Transverse colon (tissue), 4 donors: Measurements from ENCODE around the gene INO80C. TPM values are rescaled to one million over a fixed set of nuclear protein-coding genes. Genes with fewer than 3 reads are reported as not detected.

Source experiments
- DNase-seq: peaks from one replicate; pipeline ENCODE4 v3.0.0-alpha.2; 2019
- H3K27ac ChIP-seq, 4 donors: fragments of 200-600 bp; sonication (generic); 2 replicates each; pipeline ENCODE4 v1.5.1; 2016 to 2018; ENCODE audit warnings: inconsistent platforms in 4 of 4
- H3K27me3 ChIP-seq: fragments of 200-600 bp; sonication (generic); 2 replicates; pipeline ENCODE4 v1.5.1; 2017; ENCODE audit warnings: inconsistent platforms
- H3K36me3 ChIP-seq, 4 donors: fragments of 200-600 bp; sonication (generic); 2 replicates each; pipeline ENCODE4 v1.5.1; 2017 to 2019; ENCODE audit warnings: inconsistent platforms in 4 of 4
- H3K4me1 ChIP-seq, 4 donors: fragments of 200-600 bp; sonication (generic); 2 replicates each; pipeline ENCODE4 v1.5.1; 2017 to 2020; ENCODE audit warnings: inconsistent platforms in 4 of 4
- H3K4me3 ChIP-seq, 4 donors: fragments of 200-600 bp; sonication (generic); 1 replicate in 1 of 4; 2 replicates in 3 of 4; pipeline versions ENCODE4 v1.5.1 to v1.6.1; 2017 to 2019; ENCODE audit warnings: inconsistent platforms in 4 of 4
- H3K9me3 ChIP-seq, 2 donors: fragments of 200-600 bp; sonication (generic); 2 replicates each; pipeline ENCODE4 v1.5.1; 2017 to 2019; ENCODE audit warnings: inconsistent platforms in 2 of 2
- EP300 ChIP-seq: sonication (generic); formaldehyde crosslinking; IDR thresholded peaks from one replicate; pipeline ENCODE4 v1.6.1; 2017; ENCODE audit warnings: antibody characterized with exemption, low read depth
- POLR2A ChIP-seq: fragments of 450-650 bp; IDR thresholded peaks from one replicate; pipeline ENCODE4 v1.6.1; 2016; ENCODE audit warnings: antibody characterized with exemption, mild to moderate bottlenecking, moderate library complexity
- POLR2AphosphoS5 ChIP-seq, 3 donors: sonication (generic); formaldehyde crosslinking; IDR thresholded peaks; one replicate each; pipeline ENCODE4 v1.6.1; 2016; ENCODE audit warnings: antibody characterized with exemption in 3 of 3
- WGBS, 2 donors: methylation state at CpG; one replicate each; pipeline ENCODE4 v1.1.5; 2018; ENCODE audit warnings: low coverage in 1 of 2; 5-methylcytosine and 5-hydroxymethylcytosine counted together
- in situ Hi-C, 4 donors: fragments of 200-750 bp; cut with MboI; loops; one replicate each; pipeline versions ENCODE4 v1.15.0 to v1.15.1; 2017; ENCODE audit warnings: low sequenced_read_pairs in 3 of 4, low pct_ligation_motif_present in 1 of 4, low pct_unique_long_range_greater_than_20kb in 1 of 4
- intact Hi-C: fragments of 100-400 bp; cut with DNase I; formaldehyde crosslinking; loops from one replicate; pipeline ENCODE4 v1.15.1; 2023; ENCODE audit warnings: low total_unique reads
- total RNA-seq, 4 donors: library from RNA; depleted of rRNA; stranded (reverse); fragments of >200 nt; gene quantifications; one replicate each; pipeline ENCODE4 v1.1.0, GENCODE V29; 2016
- TF ChIP-seq, protein P1 (sequence below), 5 experiments: fragments of 200-600 bp in 3 of 5; fragments of 450-650 bp in 2 of 5; sonication (generic) in 3 of 5; IDR thresholded peaks; 1 replicate in 2 of 5; 2 replicates in 3 of 5; pipeline ENCODE4 v1.5.1; 2016 to 2017; ENCODE audit warnings: antibody characterized with exemption in 5 of 5, inconsistent platforms in 3 of 5, mild to moderate bottlenecking in 2 of 5, moderate library complexity in 1 of 5

INO80C gene
- total RNA-seq, 4 donors from 2014 or later = 10.2 to 277 (median 18.0) TPM

DNA sequence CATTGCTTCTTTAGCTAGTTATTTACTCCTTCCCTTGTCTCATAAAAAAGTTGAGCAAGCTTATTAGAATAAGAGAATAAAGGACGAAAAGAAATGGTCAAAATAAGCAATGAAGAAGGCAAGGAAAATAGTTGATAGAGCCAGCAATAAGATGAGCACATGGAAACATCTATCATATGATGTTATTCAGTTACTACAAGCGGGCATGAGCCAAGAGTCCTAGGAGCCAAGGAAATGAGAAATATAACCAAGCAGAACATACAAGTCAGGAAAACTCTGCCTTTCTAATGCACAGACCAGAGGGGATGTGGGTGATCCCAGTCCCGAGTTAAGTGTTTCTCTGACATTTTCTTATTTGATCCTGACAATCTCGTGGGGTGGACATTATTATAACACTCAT is 33.9 kb downstream of the INO80C start:
- DNase-seq = no peak
- WGBS, 2 donors = 85 to 87% methylated on average over 4 of the region's 4 CpGs
- H3K27me3 ChIP-seq = no peaks in the 10 kb centered on the region
- H3K36me3 ChIP-seq = no peaks in the 10 kb centered on the region
- in situ Hi-C loops = no loop called here
- intact Hi-C loops = no loop called here
- TF ChIP-seq EP300 (no peak), POLR2A (no peak), POLR2AphosphoS5 (IDR thresholded peaks at IDR 0.05) (no peak)
- TF ChIP-seq, protein P1, sequence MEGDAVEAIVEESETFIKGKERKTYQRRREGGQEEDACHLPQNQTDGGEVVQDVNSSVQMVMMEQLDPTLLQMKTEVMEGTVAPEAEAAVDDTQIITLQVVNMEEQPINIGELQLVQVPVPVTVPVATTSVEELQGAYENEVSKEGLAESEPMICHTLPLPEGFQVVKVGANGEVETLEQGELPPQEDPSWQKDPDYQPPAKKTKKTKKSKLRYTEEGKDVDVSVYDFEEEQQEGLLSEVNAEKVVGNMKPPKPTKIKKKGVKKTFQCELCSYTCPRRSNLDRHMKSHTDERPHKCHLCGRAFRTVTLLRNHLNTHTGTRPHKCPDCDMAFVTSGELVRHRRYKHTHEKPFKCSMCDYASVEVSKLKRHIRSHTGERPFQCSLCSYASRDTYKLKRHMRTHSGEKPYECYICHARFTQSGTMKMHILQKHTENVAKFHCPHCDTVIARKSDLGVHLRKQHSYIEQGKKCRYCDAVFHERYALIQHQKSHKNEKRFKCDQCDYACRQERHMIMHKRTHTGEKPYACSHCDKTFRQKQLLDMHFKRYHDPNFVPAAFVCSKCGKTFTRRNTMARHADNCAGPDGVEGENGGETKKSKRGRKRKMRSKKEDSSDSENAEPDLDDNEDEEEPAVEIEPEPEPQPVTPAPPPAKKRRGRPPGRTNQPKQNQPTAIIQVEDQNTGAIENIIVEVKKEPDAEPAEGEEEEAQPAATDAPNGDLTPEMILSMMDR (IDR thresholded peaks at IDR 0.05) = no peak
- H3K4me1 ChIP-seq = peaks cover 0 to 27% (median 2%) of the 10 kb centered on the region in 4 donors
- no peak overlapping the region for H3K4me3 ChIP-seq
- H3K27ac ChIP-seq = no peak overlapping the region
- no peaks in the 10 kb centered on the region for H3K9me3 ChIP-seq

DNA sequence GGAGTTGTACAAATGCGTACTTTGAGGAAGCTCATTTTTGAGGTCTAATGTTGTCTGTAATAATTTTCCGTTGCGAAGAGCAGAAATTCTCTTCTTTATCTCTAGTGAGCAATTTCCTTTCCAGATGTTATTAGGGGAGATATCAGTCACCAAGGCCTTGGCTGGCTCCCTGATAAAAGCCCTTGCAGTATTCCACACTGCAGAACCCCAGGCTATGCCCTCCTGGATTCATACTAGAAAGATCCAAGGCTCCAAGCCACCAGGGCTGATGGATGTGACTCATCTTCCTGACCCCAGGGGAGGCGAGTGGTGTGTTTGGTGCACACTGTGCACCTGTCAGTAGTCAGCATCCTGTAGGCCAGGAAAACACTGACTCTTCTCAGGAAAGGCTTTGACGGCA is 34.7 kb downstream of the INO80C start:
- 75 to 88% methylated on average over 2 to 5 of the region's 5 CpGs for WGBS, 2 donors
- Histone ChIP-seq H3K9me3 (no peaks in the 10 kb centered on the region), H3K36me3 (no peaks in the 10 kb centered on the region), H3K4me3 (no peak overlapping the region), H3K27ac (peak overlapping the region in 2 of 4 donors; percentile 4 to 23), H3K27me3 (no peaks in the 10 kb centered on the region), H3K4me1 (peaks cover 0 to 35% (median 2%) of the 10 kb centered on the region in 4 donors)
- intact Hi-C loops (no loop called here), in situ Hi-C loops (no loop called here)
- DNase-seq = no peak
- TF ChIP-seq, protein P1 (IDR thresholded peaks at IDR 0.05) = no peak
- TF ChIP-seq EP300 (no peak), POLR2AphosphoS5 (IDR thresholded peaks at IDR 0.05) (no peak), POLR2A (no peak)

GRCh38 chr18:35460736-35461161 is 37.0 kb downstream of the INO80C start:
- in situ Hi-C loops (no loop called here), intact Hi-C loops (no loop called here)
- DNase-seq = no peak
- no peak for TF ChIP-seq POLR2A
- Histone ChIP-seq H3K27ac (peak overlapping the region in 3 of 4 donors; percentile 30 to 75 (median 30)), H3K27me3 (no peaks in the 10 kb centered on the region), H3K36me3 (no peaks in the 10 kb centered on the region), H3K4me1 (peaks cover 7 to 46% (median 7%) of the 10 kb centered on the region in 4 donors), H3K9me3 (no peaks in the 10 kb centered on the region), H3K4me3 (no peak overlapping the region)
- 53 to 57% methylated on average over 1 of the region's 1 CpG for WGBS, 2 donors

DNA sequence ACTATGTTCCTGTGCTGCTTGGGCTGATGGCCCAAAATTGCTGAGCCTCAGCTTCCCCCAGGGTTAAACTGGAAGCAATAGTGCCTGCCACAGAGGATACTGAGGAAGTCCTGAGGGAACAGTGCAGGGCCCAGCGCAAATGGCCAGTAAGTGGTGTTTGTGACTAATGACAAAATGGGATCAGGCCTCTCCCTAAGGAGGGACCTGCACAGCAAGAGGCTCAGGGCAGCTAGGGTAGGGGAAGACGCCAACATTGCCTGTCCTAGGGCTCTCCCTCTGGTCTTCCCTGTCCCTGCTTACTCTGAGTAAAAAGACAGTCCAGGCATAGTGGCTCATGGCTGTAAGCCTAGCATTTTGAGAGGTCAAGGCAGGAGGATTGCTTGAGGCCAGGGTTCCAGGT is 37.8 kb downstream of the INO80C start:
- H3K4me3 ChIP-seq = no peak overlapping the region
- no peak for TF ChIP-seq EP300
- TF ChIP-seq, protein P1 (IDR thresholded peaks at IDR 0.05) = no peak
- TF ChIP-seq POLR2AphosphoS5 (IDR thresholded peaks at IDR 0.05) = no peak
- TF ChIP-seq POLR2A = no peak
- peaks cover 7 to 49% (median 7%) of the 10 kb centered on the region in 4 donors for H3K4me1 ChIP-seq
- peak overlapping the region in 2 of 4 donors; percentile 5 to 75 for H3K27ac ChIP-seq
- no peaks in the 10 kb centered on the region for H3K36me3 ChIP-seq
- intact Hi-C loops = no loop called here
- no peaks in the 10 kb centered on the region for H3K9me3 ChIP-seq
- in situ Hi-C loops = no loop called here
- WGBS, 2 donors = 78% methylated on average over 2 of the region's 2 CpGs; no CpG with 5 or more reads in 1 of the 2 donors
- DNase-seq = no peak
- no peaks in the 10 kb centered on the region for H3K27me3 ChIP-seq
